SKM-1 (cell line): ENCODE measurements around the gene GAB1.

ENCODE experiments used
- DNase-seq: peaks from one replicate; lab custom pipeline; 2025; ENCODE audit not compliant: unreplicated experiment; lab: John Stamatoyannopoulos, UW

The GAB1 gene

DNA sequence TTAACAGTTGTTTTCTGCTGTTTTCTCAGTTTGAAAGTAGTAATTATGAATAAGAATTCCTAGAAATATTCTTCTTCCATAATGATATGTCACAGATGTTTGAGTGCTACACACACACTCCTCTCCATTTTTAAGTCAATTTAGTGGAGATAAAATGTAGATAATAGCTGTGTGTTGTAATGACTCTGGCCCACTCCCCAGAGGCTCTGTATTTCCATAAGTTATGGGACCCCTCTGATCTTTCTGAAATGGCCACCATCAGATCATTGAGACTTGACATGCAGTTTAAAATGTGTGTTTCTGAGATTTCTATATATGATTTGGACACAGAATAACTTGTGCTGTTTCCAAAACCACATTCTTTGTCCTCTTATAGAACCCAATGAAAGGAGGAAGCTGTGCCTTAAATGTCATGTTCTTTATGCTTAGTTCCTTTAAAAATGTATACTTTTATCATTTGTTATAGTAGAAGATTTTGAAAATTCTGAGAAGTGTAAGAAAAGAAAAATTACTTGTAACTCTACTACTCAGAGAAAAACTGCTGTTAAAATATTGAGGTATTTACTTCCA is 46.4 kb downstream of the GAB1 start:
- DNase-seq, result no peak

DNA sequence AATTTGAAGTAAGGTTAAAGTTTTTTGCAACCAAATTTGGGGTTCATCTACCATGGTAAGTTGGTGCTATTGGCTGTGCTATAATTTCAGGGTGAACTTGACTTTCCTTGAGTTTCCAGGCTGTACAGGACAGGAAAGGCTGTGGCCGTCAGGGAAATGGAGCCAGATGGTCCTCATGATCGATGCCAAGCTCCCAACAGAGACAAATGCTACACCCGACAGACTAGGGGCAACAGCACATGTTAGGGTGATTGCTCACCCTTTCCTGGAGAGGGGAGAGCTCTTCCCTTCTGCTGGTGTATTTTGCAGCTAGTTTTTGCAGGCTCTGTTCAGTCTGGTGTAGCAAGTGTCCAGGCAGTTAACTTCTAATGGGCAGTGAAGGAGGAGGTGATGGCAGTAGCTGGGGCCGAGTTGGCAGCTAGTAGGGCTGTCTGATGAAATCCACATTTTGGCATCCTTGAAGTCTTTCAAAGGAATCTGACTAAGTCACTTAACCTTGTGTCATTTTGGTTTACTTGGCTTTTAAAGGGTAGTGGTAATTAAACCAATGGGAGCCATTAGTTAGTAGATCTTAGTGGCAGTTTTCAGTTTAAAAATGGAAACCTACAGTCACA is 47.8 kb downstream of the GAB1 start:
- DNase-seq, result no peak

DNA sequence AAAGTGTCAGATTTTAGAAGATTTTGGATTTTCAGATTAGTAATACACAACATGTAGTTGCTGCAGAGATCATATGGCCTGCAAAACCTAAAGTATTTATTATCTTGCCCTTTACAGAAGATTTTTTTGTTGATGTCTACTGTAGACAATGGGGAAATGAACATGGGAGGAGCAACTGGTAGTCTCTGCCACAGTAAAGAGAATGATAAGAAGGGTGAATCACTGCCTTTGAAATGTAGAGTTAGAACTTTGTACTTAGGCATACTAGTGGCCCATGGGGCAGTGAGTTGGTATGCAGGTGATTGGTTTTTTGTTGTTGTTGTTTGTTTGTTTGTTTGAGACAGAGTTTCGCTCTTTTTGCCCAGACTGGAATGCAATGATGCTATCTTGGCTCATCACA is 50.1 kb downstream of the GAB1 start:
- no peak for DNase-seq

DNA sequence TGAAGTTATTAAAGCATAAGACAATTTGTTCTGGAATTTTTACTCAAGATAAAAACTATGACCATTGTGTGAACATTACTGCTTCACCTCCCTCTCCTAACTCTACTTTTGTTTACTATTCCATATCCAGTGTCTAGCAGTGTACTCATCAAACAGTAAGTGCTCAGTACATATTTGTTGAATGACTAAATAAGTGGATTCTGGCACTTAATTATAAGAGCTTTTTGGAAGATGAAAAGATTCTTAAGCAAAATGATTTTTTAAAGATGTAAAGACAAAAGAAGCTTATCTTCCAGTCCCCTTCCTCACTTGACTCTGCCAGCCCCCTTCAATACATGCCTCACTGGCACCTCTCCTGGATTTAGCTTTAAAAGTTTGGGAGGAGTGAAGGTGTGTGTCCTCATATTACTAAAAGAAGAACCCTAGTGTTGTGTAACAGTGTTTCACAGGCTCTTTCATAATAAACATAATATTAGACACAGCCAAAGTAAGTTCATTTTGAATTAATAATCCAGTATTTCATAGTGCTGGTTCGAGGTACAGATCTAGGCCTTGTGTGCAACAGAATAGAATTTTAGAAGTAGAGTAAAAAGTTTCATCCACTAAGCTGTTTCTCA is 53.0 kb downstream of the GAB1 start:
- no peak for DNase-seq

DNA sequence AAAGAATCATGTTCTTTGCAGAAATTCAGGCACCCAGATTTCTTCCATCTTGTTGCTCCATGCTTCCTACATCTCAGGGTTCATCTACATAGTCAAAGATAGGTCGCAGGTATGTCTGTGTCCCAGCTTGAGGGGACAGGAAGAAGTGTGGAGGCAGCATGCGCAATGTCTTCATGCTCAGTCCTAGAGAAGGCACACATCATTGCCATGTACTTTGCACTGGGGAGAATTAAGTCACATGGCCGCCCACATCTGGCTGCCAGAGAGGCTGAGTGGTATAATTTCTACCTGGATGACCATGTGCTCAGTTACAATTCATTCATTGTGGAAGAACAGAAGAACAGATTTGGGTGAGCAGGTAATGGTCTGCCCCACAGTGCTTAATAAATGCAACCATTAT is 54.1 kb downstream of the GAB1 start:
- DNase-seq, result no peak

DNA sequence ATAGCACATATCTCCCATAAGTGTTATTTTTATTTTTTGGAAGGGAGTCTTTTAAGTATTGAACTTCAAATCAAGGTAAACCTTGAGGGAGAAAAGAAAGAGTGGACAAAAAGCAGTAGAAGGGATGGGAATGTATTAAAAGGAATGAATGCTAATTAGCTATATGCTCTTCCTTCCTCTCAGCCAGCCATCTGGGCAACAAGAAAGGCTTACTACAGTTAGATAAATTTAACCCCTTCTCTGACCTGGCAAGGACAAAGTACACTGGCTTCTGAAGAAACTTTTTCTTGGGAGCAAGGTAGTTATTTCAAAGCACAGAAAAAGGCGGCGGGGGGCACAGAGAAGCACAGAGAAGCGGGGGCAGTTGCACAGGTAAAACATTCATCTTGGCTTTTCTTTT is 54.6 kb downstream of the GAB1 start:
- DNase-seq, result no peak

DNA sequence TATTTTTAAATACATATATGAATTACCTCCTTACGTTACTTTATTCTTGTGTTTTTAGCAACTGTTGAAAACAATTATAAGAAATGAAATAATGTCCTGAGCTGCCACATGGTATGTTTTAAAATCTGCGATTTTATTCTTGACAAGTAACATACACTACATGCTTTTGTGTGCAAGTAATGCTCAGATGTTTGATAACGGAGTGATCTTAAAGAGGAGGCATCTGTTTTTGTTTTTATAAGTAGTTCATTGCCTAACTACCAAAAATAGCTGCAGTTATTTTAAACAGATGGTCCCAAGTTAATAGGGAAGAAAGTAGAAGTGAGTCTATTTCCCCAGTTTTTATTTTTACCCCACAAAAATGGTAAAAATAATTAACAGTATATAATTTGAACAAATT is 55.2 kb downstream of the GAB1 start:
- DNase-seq, result no peak

DNA sequence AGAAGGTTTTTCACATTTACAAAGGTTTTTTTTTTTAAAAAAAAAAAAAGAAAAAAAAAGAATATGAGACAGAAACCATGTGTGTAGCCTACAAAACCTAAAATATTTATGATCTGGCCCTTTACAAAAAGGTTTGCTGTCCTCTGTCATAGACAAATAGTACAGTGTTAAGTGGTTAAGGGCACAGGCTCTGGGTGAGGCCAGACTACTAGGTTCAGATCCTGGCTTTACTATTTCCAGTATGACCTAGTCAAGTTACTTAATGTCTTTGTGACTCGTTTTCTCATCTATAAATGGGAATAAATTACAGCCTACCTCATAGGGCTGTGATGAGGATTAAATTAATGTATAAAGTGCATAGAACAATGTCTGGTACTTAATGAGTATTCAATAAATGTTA is 56.5 kb downstream of the GAB1 start:
- no peak for DNase-seq

DNA sequence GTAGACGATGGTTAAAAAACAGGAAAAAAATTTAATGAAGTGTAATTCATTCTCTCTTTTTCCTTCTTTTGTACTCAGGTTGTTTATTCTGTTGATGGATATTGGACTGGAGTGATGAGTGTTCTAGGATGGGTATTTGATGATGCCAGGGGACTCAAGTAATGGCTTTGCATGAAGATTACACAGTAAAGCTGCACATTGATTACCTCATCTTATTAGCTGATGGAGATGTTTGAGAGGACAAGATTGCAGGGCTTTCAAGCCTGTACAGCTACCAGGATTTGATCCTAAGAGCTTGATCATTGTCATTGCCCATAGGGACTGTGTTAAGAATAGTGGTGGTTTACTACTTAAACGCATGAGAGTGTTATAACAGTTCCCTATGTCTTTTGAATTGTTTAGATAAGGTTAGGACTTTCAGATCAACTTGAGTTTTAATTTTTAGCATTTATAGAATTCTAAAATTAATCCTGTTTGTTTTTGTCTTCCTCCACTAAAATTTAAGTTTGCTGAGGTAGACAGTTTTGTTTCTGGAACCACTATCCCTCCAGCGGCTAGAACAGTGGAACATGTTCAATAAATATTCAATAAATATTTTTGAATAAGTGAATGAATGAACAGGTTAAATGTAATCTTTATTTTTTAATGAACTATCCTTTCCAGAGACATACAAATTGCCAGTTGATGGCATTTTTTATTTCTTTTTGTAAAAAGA is 58.2 kb downstream of the GAB1 start:
- DNase-seq, result no peak

DNA sequence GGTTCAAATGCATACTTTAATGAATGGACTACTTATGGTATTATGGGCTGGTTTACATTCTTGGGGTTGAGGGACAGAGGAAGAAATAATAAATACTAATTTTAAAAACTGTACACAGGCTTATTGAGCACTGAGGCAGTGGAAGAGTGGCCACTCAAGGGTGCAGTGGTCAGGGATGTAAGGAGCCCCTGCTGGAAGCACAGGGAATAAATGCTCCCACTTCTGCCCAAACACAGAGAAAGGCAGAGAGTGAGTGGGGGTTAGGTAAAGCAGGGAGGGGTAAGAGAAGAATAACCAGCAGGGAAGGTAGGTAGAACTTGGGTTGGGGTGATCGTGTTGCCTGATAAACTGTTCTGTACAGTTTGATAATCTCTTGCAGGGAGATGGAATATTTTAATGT is 60.0 kb downstream of the GAB1 start:
- no peak for DNase-seq

DNA sequence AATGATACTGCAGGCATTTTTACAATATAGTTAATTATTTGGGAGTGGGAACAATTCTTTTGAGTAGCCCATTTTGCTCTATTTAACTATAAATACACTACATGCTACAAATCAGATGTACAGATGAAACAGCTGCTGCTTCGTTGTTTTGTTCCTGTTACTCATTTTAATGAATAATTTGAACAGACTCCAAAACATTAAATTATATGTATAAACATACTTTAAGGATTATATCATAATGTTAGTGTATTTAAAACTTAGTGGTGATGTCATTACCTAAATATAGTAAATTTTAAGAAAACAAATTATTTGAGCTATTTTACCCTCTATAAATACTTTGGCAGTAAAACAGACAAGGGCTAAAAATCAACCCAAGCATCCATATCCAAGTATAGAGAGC is 60.7 kb downstream of the GAB1 start:
- no peak for DNase-seq

DNA sequence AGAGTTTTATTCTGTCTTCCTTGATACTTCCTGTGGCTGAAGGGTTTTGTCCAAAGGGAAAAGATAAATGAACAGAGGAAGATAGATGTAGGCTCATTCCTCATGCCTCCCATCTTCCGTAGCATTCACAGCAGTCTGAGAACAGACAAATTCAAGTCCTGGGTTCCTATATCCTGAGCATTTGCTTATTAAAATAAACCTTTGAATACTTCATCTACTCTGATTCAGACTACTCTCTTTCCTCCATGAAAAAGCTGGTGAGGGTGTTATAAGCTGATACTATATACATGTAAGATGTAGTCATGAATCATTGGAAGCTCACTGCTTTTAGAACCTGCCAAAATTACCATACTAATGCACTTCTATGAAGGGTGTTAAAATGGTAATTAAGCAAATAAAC is 61.2 kb downstream of the GAB1 start:
- DNase-seq, result no peak

DNA sequence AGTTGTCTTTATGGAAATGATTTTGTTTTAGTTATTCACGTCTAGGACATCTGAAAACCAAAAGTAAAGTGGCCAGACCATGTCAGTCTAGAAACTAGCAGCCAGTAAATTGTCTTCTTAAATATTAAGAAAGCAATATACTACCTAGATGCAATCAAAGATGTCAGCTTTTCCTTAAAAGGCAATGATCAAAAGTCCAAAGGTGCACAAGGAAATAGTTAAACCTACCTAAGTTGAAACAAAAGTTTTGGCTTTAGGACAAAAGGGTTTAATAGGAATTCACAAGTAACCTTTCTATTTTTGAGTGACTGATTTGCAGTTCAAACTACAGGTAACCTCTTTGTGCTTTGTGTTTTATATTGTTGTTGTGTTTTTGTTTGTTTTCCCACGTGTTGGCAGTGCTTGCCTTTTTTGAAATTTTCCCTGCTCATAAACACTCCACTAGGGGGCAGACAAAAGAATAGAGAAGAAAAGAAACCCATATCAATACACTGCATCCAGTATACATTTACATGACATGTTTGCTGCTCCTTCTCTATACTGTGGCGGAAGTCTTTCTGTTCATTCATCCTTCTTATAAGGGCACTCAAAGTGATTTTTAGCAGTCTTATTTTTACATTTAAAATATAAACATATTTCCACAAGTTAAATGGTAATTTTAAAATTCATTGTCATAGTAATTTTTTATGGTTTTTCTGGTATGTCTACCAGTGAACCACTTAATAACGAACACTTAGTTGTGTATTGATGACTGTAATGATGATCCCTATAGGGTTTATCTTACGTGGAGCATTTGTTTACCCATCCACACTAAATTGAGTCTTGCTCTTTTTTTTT is 62.7 kb downstream of the GAB1 start:
- DNase-seq, result peak; percentile 30

DNA sequence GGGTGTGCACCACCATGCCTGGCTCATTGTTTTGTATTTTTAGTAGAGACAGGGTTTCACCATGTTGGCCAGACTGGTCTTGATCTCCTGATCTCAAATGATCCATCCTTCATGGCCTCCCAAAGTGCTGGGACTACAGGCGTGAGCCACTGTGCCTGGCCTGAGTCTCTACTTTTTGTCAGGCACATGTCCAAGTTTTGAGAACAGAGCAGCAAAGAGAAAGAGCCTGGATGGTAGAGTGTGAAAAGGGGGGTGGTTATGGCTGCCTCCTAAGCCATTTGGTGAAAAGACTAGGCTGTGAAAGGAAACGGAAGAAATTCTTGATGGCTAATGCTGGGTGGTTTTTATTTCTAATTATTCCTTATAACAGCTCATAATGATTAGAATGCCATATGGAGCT is 63.4 kb downstream of the GAB1 start:
- DNase-seq, result no peak

DNA sequence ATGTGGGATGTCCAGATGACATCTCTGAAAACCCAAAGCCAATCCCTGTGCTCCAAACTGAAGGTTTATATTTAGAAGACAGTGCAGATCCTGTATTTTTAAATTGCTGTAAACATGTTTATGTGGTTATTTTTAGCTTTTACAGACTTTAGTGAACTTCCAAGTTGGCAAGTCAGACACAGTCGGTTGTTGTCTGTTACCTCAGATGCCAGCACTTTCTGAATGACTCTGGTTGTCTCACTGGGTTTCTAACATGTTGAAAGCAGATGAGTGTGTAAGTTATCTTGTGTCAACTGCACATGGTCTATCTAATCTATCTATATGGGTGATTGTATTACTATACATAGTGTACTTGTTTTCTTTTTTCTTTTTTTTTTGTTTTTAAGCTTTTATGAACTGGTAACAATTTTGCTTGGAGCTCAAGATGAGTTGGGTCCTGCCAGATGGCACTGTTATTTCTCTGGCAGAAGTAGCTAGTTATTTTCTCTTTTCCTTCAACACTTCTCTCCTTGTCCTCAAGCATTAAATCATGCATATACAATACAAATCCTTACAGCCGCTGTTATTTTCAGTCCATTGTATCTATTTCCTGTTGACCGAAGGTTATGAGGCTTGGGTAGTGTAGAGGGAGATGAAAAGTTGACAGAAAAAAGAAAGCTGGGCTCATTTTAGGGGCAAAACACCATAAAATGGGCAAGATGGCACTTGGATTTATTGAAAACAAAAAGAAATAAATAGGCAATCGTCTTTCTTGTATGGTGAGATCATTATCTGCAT is 66.3 kb downstream of the GAB1 start:
- DNase-seq, result no peak

DNA sequence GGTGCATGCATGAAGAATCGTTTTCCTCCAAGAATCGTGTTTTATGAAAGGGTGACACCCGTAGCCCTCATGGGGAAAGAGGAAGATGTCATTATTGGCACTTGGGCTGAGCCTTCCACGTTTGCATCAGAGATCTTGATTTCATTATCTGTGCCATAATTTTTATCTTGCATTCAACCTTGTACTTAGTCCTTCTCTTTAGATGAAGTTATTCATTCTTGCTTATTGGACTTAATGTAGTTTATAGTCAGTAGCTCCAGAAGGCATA is 66.8 kb downstream of the GAB1 start:
- no peak for DNase-seq

DNA sequence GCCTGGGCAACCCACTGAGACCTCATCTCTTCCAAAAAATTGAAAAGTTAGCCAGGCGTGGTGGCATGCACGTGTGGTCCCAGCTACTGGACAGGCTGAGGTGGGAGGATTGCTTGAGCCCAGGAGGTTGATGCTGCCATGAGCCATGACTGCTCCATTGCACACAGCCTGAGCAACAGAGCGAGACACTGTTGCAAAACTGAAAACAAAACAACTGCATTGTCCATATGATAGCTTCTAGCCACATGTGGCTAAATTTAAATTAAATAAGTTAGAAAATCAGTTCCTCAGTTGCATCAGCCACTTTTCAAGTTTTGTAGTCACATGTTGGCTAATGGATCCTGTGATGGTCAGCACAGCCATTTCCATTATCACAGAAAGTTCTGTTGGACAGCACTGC is 67.9 kb downstream of the GAB1 start:
- no peak for DNase-seq

DNA sequence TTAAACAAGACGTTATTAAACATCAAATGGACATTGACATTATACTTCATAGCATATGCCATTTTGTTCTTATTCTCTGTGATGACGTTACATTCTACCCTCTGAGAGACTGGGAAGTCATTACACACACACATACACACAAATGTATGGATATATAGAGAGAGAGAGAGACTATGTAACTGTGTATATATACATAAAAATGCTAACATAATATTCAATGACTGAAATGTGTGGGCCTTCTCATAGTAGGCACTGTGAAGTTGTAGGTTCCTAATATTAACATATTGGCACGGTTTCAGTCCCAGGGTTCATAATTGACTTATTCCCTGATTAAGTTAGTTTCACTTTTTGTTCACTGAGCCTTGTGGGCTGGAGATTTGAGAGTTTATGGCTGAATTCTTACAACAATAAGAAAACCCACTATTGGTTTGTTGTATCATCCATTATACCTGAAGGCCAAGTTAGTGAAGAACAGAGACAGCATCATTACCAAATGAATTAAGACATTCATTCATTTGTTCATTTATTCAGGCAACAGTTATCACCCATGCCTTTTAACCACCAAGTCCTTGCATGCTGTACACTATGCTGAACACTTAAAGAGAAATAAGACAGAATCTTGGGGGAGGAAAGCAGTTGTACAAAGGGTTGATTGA is 68.5 kb downstream of the GAB1 start:
- DNase-seq, result no peak

DNA sequence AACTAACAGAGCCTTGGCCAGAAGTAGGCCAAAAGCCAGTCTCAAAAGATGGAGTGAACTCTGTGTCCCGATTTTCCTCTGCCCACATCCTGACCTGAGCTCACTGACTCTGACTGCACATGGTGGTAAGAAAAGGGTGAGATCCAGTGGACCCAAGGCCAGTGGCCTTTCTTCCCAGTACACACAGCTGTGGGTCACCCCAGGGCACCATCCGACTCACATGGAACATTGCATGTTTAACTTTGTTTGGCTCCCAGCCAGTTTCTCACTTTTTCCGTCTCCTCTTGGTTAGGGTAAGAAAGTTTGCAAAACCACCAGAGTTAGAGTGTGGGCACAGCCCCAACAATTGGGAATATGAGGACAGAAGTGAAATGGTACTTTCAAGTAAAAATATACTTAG is 69.8 kb downstream of the GAB1 start:
- DNase-seq, result no peak

DNA sequence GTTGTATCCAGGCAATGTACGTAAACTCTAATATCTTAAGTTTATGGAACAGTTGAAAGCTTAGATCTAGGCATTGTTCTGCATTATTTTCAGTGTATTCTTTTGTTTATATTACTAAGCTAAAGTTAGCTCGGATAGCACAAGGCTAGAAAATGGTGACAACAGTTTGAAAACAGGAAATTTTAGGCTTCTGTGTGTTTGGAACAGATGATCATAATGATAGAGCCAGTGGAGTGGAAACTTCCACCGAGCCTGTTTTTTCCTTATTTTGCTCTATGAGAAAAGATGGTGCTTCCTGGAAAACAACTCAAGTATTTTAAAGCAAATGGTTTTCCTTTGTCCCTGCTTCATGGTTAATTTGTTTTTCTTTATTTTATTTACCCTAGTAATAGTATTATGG is 70.8 kb downstream of the GAB1 start:
- no peak for DNase-seq

DNA sequence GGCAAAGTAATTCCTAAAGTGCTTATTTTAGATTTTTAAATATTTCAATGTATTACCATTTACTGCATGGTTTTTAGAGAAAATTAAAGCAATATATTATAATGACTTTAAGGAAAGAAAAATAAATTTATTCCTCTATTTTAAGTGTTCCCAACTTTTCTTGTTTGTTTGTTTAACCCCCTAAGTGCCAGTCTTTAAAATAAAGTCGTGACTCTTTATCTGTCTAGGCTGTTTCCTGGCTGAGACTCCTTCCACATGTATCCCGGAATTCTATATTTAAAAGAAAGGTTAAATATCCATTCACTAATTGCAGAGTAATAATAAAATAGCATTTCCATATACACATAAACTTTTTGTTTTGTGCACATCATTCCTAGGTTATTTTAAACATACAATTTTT is 71.2 kb downstream of the GAB1 start:
- DNase-seq, result no peak
